HG02840 (cell line): ENCODE data around the gene LIX1L.
A peak's percentile ranks its signal among the peaks of the same experiment; 100 is the strongest.

ENCODE experiments used
- ATAC-seq: cut with Tn5 transposase; IDR thresholded peaks from one replicate; pipeline ENCODE4 v1.9.1; 2021; ENCODE audit warnings: mild to moderate bottlenecking, moderate library complexity, moderate number of reproducible peaks; ENCODE audit not compliant: unreplicated experiment, low FRiP score

The LIX1L gene

GRCh38 chr1:145957443-145958319, at the start of gene LIX1L:
Gene LIX1L (minus strand): TSS chr1:145958017. CDS start chr1:145957927, 90 bp downstream.
- peak; percentile 82 for ATAC-seq

DNA sequence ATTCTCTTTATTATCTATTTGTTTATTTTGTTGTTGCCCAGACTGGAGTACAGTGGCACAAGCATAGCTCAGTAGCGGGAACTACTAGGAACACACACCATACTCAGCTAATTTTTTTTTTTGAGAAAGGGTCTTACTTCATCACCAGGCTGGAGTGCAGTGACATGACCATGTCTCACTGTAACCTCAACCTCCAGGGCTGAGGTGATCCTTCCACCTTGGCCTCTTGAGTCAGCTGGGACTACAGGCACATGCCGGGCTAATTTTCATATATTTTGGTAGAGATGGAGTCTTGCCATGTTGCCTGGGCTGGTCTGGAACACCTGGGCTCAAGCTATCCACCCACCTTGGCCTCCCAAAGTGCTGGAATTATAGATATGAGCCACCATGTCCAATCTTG, 43.9 kb upstream of the LIX1L start:
- ATAC-seq = no peak

GRCh38 chr1:145999321-146000024, 41.7 kb upstream of the LIX1L start:
- ATAC-seq = no peak

- ATAC-seq = no peak
Observed at GRCh38 chr1:145997718-145998023, 39.9 kb upstream of the LIX1L start.

DNA sequence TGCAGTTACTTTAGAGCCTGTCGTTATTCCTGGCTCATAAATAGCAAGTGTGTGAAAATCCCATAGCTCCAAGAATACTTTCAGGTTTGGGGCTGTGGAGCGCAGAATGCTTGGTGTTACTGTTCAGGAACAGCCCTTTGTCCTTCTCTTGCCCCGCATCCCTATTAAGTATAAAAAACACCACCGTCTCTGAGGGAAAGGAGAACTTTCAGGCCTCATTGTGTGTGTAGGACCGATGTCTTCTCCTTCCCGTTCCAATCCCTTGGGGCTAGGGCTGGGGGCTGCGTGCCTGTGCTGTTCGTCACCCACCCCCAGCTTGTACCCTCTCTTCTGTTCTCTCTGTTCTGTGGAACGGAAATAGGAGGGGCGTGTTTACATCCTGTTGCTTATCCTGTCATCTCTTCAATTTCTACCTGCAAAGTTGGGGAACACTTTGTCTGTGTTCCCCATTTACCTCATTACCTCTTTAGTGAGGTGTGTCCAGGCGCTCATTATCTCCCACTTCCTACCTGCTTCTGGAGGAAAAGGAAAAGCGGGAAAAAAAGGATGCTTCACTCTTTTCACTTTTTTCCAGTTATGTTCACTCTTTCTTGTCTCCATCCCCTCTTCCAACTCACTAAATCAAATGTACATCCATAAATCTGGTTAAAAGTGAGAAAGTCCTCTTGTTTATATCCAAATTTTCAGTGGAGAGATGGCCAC, 39.4 kb upstream of the LIX1L start:
- ATAC-seq = no peak

DNA sequence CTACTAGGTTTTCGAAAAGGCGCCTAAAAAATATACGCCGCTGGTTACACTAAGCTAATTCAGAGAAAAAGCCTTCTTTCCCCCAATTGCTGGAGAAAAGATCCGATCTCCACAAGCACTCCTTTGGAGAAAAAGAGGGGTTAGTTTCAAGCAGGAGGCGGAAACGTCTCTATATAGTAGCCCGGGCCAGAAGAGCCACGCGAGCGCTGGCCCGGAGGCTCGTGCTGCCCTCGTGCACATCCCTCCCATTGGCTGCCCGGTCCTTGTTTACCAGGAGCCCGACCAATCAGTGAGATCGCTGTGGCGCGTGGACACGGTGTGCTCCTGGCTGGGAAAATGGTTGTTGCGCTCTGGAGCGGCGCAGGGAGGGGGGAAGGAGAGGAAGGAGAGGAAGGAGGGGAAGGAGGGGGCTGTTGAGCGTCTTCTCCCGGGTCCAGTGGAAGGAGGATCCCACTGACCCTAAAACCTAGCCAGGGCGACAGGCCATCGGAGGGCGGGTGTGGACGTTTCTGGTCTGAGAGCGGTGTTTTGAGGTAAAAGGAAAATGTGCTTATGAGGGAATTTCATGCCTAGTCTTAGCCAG, 38.7 kb upstream of the LIX1L start, which contains the start of gene TXNIP:
TSS of gene TXNIP (minus strand) at position 147 of the 583 bp plus-strand sequence. CDS start 313 bp downstream, outside the sequence.
- ATAC-seq = peak; percentile 69

GRCh38 chr1:145995964-145996432, 38.2 kb upstream of the LIX1L start:
- no peak for ATAC-seq

DNA sequence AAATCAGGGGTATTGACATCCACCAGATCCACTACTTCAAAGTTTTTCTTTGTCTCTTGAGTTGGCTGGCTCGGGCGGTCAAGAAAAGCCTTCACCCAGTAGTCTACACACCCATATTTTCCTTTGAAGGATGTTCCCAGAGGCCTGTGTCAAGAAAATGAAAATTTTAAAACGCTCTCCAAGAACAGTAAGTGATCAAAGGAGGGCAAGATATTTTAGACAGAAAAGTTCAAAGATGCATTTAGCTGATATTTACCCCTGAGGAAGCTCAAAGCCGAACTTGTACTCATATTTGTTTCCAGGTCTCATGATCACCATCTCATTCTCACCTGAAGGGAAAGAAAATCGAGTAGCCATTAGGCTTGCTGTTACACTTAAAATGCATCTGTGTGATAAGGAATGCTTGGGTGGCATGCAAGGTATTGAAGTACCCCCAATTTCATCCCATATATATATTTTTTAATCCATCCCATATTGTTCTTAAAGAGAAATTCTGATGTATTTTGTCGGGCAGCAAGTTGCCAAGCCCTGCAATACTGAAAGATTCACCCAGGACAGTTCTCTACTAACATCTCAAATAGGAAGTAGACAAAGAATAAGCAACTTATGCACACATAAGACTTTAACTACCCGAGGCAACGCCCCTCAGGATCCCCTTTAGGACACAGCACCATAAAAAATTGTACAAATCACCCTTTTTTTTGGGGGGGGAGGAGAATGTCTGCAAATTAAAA, 37.5 kb upstream of the LIX1L start:
- ATAC-seq = no peak

DNA sequence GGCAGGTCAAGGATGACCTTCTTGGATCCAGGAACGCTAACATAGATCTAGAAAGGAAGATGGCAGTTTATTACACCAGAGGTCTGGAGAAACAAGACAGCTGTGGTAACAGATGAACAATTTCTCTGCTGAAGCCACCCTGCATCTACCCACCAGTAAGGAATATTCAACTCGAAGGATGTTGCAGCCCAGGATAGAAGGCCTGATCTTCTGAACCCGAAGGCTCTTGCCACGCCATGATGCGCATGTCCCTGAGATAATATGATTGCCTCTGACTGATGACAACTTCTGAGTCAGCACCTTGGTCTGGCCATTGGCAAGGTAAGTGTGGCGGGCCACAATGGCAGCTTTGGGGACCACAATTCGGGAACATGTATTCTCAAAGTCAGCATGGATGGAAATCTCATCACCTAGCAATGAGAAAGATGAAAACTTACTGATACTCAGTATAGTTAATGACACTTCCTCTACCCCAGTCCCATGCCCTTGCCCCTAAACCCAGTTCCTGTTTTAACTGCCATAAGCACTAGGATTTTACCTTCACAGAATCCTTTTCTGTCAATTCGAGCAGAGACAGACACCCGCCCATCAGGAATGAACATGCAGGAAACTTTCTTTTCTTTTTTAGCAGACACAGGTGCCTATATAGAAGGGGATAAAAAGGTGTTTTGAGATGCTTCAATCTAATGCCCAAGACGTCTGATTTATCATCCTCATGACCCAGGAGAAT, 36.7 kb upstream of the LIX1L start:
- ATAC-seq = no peak

DNA sequence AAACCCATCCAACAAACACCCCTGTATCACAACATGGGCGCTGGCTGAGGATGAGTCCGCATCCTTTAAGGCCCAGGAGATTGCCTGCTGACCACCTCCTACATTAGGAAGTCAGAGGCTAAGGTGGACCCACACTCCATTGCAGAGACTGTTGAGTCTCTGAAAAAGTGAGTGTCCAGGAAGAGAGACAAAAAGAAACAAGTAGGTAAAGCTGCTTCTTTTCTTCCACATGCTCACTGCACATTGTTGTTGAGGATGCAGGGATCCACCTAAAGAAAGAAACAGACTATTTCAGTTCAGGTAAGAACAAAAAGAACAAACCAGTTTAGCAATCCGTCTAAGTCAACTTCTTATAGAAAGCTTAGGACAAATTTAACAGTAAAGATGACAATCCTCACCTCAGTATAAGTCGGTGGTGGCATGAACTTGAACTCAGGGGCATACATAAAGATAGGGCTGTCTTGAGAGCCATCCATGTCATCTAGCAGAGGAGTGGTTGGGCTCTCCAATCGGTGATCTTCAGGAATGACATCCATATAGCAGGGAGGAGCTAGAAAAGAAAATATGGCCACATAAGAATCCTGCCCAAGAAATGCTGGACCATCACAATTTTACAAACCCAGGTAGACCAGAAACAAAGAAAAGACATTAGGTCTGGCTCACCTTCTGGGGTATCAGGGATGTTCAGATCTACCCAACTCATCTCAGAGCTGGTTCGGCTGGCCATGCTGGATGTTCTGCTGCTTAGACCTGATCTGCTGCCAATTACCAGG, 36.0 kb upstream of the LIX1L start:
- ATAC-seq = no peak

- ATAC-seq = no peak
Observed at GRCh38 chr1:145992958-145993617, 35.3 kb upstream of the LIX1L start.

- ATAC-seq = no peak
Observed at GRCh38 chr1:145992502-145992936, 34.7 kb upstream of the LIX1L start.

DNA sequence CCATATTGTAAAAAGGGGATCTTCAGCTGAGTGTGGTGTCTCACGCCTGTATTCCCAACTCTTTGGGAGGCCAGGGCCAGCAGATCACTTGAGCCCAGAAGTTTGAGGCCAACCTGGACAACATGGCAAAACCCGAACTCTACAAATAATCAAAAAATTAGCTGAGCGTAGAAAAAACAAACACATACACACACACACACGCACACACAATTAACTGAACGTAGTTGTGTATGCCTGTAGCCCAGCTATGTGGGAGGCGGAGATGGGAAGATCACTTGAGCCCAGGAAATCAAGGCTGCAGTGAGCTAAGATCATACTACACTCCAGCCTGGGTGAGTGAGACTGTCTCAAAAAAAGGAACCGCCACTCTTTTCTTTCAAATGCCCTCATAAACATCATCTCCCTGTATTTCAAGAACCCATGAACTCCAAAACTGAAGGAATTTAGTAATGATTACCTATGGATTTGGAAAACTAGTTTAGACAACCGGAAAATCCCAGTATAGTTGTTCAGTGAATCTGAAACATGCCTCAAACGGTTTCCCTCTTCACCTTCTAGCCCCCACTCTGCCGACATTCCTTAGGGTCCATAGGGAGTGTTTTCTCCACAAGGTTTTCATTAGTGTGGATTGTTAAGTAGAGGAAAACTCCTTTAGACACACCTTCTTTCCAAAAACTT, 34.1 kb upstream of the LIX1L start:
- no peak for ATAC-seq

GRCh38 chr1:145990249-145990855, 32.5 kb upstream of the LIX1L start:
- ATAC-seq = no peak

DNA sequence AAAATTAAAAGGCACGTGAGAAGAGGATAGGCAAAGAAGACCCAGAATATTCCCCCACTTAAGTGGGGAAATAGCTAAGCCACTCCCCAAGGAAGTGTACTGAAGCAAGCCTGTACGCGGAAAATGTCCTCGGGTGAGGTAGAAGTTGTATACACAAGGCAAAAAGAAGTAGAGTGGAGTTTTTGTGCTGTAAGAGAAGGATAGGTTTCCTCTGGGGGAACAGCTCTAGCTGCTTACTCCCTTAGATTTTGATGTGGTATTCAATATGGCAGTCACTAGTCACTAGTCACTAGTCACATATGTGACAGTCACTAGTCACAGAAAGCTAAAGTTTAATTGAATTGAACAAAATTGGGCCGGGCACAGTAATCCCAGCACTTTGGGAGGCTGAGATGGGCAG, 31.0 kb upstream of the LIX1L start:
- no peak for ATAC-seq

GRCh38 chr1:145987926-145988325, 30.1 kb upstream of the LIX1L start:
- ATAC-seq = no peak

DNA sequence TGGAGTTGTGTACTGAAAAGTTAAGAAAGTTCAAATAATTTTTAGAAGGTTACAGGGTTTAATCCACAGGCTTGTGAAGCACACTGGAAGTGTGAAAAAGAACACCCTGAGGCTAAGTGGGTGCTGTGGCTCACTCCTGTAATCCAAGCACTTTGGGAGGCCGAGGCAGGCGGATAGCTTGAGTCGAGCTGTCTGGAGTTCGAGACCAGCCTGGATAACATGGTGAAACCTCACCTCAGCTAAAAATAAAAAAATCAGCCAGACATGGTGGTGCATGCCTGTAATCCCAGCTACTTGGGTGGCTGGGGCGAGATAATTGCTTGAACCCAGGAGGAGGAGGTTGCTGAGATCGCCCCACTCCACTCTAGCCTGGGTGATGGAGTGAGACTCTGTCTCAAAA, 28.7 kb upstream of the LIX1L start:
- ATAC-seq = no peak
